Caco-2 (cell line): ENCODE measurements around the gene GDF3. TPM values are rescaled to one million over a fixed set of nuclear protein-coding genes. Genes with fewer than 3 reads are reported as not detected.
"Not testable (repeated sequence)": the region's sequence is repeated elsewhere in the genome, so short reads cannot be mapped to it uniquely, and the experiment has no call there.

Experiments used
- BruUV-seq: library from RNA; stranded (reverse); fragments of 400-500 nt; replicated peaks from 2 replicates; lab custom pipeline; 2021; lab: Mats Ljungman, UMichigan
- CTCF ChIA-PET: fragments of 300-600 bp; sonication (Branson Sonifier 250); formaldehyde crosslinking; loops from one replicate; lab custom pipeline; 2022; ENCODE audit warnings: antibody characterized with exemption; lab: Charles Lee
- POLR2A ChIA-PET: fragments of 300-600 bp; sonication (Branson Sonifier 250); formaldehyde crosslinking; loops from one replicate; lab custom pipeline; 2022; ENCODE audit warnings: antibody characterized with exemption; lab: Charles Lee
- DNase-seq, 2 experiments: peaks; one replicate each; pipeline versions ENCODE4 v3.0.0 to v3.0.0-alpha.2; 2020 to 2022
- H3K27me3 ChIP-seq: replicated peaks from 2 replicates; pipeline ENCODE4 v1.6.0; 2011; ENCODE audit warnings: low read length; ENCODE audit not compliant: control insufficient read depth, insufficient read depth
- H3K36me3 ChIP-seq: 2 replicates; pipeline ENCODE4 v1.5.1; 2011; ENCODE audit warnings: low read length; ENCODE audit not compliant: control insufficient read depth, insufficient read depth
- H3K4me1 ChIP-seq: fragments of 250-450 bp; sonication (Bioruptor Pico); 2 replicates; pipeline ENCODE4 v1.5.1; 2020; ENCODE audit warnings: mild to moderate bottlenecking
- H3K4me3 ChIP-seq: 2 replicates; pipeline ENCODE4 v1.5.1; 2011; ENCODE audit warnings: low read depth, mild to moderate bottlenecking, control low read depth, low read length
- H3K9me3 ChIP-seq: fragments of 250-450 bp; sonication (Bioruptor Pico); 2 replicates; pipeline ENCODE4 v1.5.1; 2020; ENCODE audit warnings: mild to moderate bottlenecking, moderate library complexity
- H3K27ac Mint-ChIP-seq: one replicate; pipeline ENCODE4 v1.8.0; 2022; ENCODE audit warnings: mixed read lengths; ENCODE audit not compliant: unreplicated experiment
- H3K27me3 Mint-ChIP-seq: one replicate; pipeline ENCODE4 v1.8.0; 2022; ENCODE audit warnings: mixed read lengths; ENCODE audit not compliant: insufficient read depth, unreplicated experiment
- H3K36me3 Mint-ChIP-seq: one replicate; pipeline ENCODE4 v1.8.0; 2022; ENCODE audit warnings: mild to moderate bottlenecking, mixed read lengths; ENCODE audit not compliant: insufficient read depth, unreplicated experiment
- H3K4me1 Mint-ChIP-seq: one replicate; pipeline ENCODE4 v1.8.0; 2022; ENCODE audit warnings: low read depth, mixed read lengths; ENCODE audit not compliant: unreplicated experiment
- H3K4me3 Mint-ChIP-seq: one replicate; pipeline ENCODE4 v1.8.0; 2022; ENCODE audit warnings: mild to moderate bottlenecking, moderate library complexity, mixed read lengths; ENCODE audit not compliant: unreplicated experiment
- H3K9me3 Mint-ChIP-seq: one replicate; pipeline ENCODE4 v1.8.0; 2022; ENCODE audit warnings: mixed read lengths; ENCODE audit not compliant: unreplicated experiment
- intact Hi-C: fragments of 100-400 bp; cut with micrococcal nuclease; formaldehyde crosslinking; loops from one replicate; pipeline ENCODE4 v1.10.0; 2022; ENCODE audit not compliant: unreplicated experiment
- total RNA-seq: library from RNA; stranded (reverse); gene quantifications from 2 replicates; pipeline ENCODE4 v1.2.3, GENCODE V29; 2022
- TF ChIP-seq, protein P1 (sequence below), 2 experiments: fragments of 200-600 bp in 1 of 2; IDR thresholded peaks; 1 replicate in 1 of 2; 2 replicates in 1 of 2; pipeline versions ENCODE4 v1.5.1 to v1.8.0; 2011 to 2022; ENCODE audit warnings: antibody characterized with exemption in 1 of 2, control low read depth in 1 of 2, inconsistent platforms in 1 of 2, low read depth in 1 of 2, low read length in 1 of 2, mild to moderate bottlenecking in 1 of 2, moderate library complexity in 1 of 2; ENCODE audit not compliant: insufficient read depth in 1 of 2, severe bottlenecking in 1 of 2, unreplicated experiment in 1 of 2

Gene GDF3
- total RNA-seq, 1 experiment from 2014 or later: 0.41 TPM

DNA sequence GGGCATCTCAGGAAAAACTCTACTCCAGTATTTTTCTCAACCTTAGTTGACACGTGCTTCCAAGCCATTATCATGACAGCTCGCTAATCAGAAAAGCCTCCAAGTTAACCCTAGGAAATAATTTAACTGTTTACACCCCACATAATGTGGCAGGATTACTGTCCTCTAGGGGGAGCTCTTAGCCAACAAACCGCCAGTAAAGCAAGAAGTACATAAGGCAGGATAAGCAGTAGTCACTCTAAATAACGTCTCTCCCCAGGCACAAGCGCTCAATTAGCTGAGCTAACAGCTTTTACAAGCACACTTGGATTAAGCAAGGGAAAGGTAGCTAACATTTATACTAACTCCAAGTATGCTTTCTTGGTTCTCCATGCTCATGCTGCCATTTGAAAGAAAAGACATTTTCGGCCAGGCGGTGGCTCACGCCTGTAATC, 52.7 kb downstream of the GDF3 start:
- Histone ChIP-seq H3K4me1 (peaks cover 35% of the 10 kb centered on the region), H3K4me3 (no peak overlapping the region), H3K9me3 (no peaks in the 10 kb centered on the region), H3K27me3 (no peaks in the 10 kb centered on the region), H3K36me3 (no peaks in the 10 kb centered on the region)
- Mint-ChIP-seq H3K36me3 (peaks cover 6% of the 10 kb centered on the region), H3K9me3 (no peaks in the 10 kb centered on the region), H3K27me3 (no peaks in the 10 kb centered on the region), H3K4me3 (no peak overlapping the region), H3K4me1 (peaks cover 43% of the 10 kb centered on the region), H3K27ac (peak overlapping the region; percentile 45)
- CTCF ChIA-PET: interaction anchor here (0.6 to 3.0 kb wide), 7 partner anchors 17 to 589 kb away, joined by 3 to 11 read pairs (median 3); no protein-coding TSS in a partner anchor
- TF ChIP-seq, protein P1, sequence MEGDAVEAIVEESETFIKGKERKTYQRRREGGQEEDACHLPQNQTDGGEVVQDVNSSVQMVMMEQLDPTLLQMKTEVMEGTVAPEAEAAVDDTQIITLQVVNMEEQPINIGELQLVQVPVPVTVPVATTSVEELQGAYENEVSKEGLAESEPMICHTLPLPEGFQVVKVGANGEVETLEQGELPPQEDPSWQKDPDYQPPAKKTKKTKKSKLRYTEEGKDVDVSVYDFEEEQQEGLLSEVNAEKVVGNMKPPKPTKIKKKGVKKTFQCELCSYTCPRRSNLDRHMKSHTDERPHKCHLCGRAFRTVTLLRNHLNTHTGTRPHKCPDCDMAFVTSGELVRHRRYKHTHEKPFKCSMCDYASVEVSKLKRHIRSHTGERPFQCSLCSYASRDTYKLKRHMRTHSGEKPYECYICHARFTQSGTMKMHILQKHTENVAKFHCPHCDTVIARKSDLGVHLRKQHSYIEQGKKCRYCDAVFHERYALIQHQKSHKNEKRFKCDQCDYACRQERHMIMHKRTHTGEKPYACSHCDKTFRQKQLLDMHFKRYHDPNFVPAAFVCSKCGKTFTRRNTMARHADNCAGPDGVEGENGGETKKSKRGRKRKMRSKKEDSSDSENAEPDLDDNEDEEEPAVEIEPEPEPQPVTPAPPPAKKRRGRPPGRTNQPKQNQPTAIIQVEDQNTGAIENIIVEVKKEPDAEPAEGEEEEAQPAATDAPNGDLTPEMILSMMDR (IDR thresholded peaks at IDR 0.05; ENCODE audit: insufficient read depth in 1 of 2, low read depth in 1 of 2, low read length in 1 of 2, severe bottlenecking in 1 of 2, unreplicated experiment in 1 of 2): peak; percentile 60 to 95
- POLR2A ChIA-PET: no interaction called here
- DNase-seq: peak; percentile 58 to 65
- no TSS peak for BruUV-seq
- intact Hi-C loops: no loop called here

DNA sequence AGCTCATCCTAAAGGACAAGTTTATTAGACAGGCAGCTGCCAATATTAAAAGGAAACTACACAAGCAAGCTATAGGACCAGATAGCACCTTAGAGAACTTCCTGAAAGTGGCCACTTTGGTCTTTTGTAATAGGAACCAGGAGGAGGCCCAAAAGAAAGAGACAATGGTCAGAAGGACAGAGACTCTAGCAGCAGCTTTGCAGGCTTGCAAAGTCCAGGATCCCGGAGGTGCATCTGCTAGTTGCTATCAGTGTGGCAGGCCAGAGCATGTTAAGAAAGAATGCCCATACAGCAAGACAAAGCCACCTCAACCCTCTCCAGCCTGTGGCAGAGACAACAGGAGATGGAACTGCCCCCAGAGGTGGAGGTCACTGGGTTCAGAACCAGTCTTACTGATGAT, 53.3 kb downstream of the GDF3 start:
- H3K4me1 Mint-ChIP-seq: peaks cover 43% of the 10 kb centered on the region
- POLR2A ChIA-PET: interaction anchor here (0.5 to 0.6 kb wide), 2 partner anchors 197 to 492 kb away, joined by 4 to 6 read pairs; no protein-coding TSS in a partner anchor

DNA sequence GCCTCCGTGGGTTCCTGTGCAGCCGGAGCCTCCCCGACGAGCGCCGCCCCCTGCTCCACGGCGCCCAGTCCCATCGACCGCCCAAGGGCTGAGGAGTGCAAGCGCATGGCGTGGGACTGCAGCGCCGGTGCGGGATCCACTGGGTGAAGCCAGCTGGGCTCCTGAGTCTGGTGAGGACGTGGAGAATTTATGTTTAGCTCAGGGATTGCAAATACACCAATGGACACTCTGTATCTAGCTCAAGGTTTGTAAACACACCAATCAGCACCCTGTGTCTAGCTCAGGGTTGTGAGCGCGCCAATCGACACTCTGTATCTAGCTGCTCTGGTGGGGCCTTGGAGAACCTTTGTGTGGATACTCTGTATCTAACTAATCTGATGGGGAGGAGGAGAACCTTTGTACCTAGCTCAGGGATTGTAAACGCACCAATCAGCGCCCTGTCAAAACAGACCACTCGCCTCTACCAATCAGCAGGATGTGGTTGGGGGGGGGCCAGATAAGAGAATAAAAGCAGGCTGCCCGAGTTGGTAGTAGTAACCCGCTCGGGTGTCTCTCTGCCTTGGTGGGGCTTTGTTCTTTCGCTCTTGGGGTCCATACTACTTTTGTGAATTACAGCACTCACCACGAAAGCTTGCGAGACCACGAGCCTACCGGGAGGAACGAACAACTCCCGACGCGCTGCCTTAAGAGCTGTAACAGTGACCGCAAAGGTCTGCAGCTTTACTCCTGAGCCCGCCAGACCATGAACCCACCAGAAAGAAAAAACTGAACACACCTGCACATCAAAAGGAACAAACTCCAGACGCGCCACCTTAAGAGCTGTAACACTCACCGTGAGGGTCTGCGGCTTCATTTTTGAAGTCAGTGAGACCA, 55.2 kb downstream of the GDF3 start:
- H3K4me3 ChIP-seq: not testable (repeated sequence)

More for the DNA sequence above, 53.3 kb downstream of the GDF3 start:
- Mint-ChIP-seq H3K27ac (peak overlapping the region; percentile 45), H3K36me3 (peaks cover 6% of the 10 kb centered on the region), H3K27me3 (no peaks in the 10 kb centered on the region), H3K9me3 (no peaks in the 10 kb centered on the region), H3K4me3 (no peak overlapping the region)
- intact Hi-C loops: no loop called here
- no peak overlapping the region for H3K4me3 ChIP-seq
- TF ChIP-seq, protein P1 (IDR thresholded peaks at IDR 0.05; ENCODE audit: insufficient read depth in 1 of 2, low read depth in 1 of 2, low read length in 1 of 2, severe bottlenecking in 1 of 2, unreplicated experiment in 1 of 2): no peak
- DNase-seq: no peak
- peaks cover 35% of the 10 kb centered on the region for H3K4me1 ChIP-seq
- CTCF ChIA-PET: interaction anchor here (0.6 to 3.0 kb wide), 9 partner anchors 17 to 589 kb away, joined by 3 to 11 read pairs (median 3); no protein-coding TSS in a partner anchor
- no peaks in the 10 kb centered on the region for H3K36me3 ChIP-seq
- no peaks in the 10 kb centered on the region for H3K27me3 ChIP-seq
- no TSS peak for BruUV-seq
- no peaks in the 10 kb centered on the region for H3K9me3 ChIP-seq

More for the DNA sequence above, 55.2 kb downstream of the GDF3 start:
- BruUV-seq, DNase-seq, H3K27ac Mint-ChIP-seq, H3K36me3 Mint-ChIP-seq, H3K4me3 Mint-ChIP-seq, H3K36me3 ChIP-seq, H3K9me3 ChIP-seq, H3K27me3 ChIP-seq, H3K9me3 Mint-ChIP-seq, intact Hi-C loops, H3K27me3 Mint-ChIP-seq: not testable (repeated sequence)
- peaks cover 36% of the 10 kb centered on the region for H3K4me1 Mint-ChIP-seq
- POLR2A ChIA-PET: interaction anchor here (0.7 kb wide), 1 partner anchor 666 kb away, joined by 3 read pairs; no protein-coding TSS in a partner anchor
- CTCF ChIA-PET: interaction anchor here (0.6 to 1.9 kb wide), 4 partner anchors 10 to 350 kb away, joined by 3 to 5 read pairs (median 3); no protein-coding TSS in a partner anchor
- H3K4me1 ChIP-seq: peaks cover 31% of the 10 kb centered on the region

Other genes with a start within 250 kb of the GDF3 start
- gene CD163, start 192.0 kb downstream of the GDF3 start, total RNA-seq: 0.20 and 1.4 TPM in 2 replicates
- gene APOBEC1, start 29.9 kb downstream of the GDF3 start, total RNA-seq: not detected in 2 replicates
- gene DPPA3, start 15.7 kb upstream of the GDF3 start, total RNA-seq: 31.8 and 40.0 TPM in 2 replicates
- gene CLEC4C, start 51.6 kb upstream of the GDF3 start, total RNA-seq: not detected in 2 replicates
- gene NANOGNB, start 69.4 kb upstream of the GDF3 start, total RNA-seq: not detected in 2 replicates
- gene NANOG, start 93.6 kb upstream of the GDF3 start, total RNA-seq: not detected in 2 replicates
- gene SLC2A14, start 177.1 kb upstream of the GDF3 start, total RNA-seq: 129 and 141 TPM in 2 replicates
- 2,966 and 3,303 TPM in 2 replicates for gene SLC2A3, start 240.4 kb upstream of the GDF3 start, total RNA-seq